ENCODE measurements around the gene WNT2. TPM values are rescaled to one million over a fixed set of nuclear protein-coding genes. Genes with fewer than 3 reads are reported as not detected.

WNT2 gene
- total and polyA plus RNA-seq, 10 of the 15 experiments (the other 5 are each of a cell fraction or from before 2014, with no cell fraction given) = 0.07 to 0.34 (median 0.19) TPM

- FAIRE-seq (no peak), ATAC-seq (no peak), DNase-seq (ENCODE audit: low read depth, low spot score) (no peak)
- ChIA-PET RAD21 (ENCODE audit: unreplicated experiment) (no interaction called here), SMC1A (ENCODE audit: uncharacterized antibody, unreplicated experiment) (interaction anchor here (1.0 kb wide), 1 partner anchor 32 kb away, joined by 3 read pairs; no protein-coding TSS in a partner anchor), POLR2A (no interaction called here), CTCF (interaction anchor here (3.4 kb wide), 1 partner anchor 11 kb away, joined by 16 read pairs; no protein-coding TSS in a partner anchor)
- H4K20me1 ChIP-seq (ENCODE audit: control insufficient read depth, insufficient read depth) = no peaks in the 10 kb centered on the region
- H3K36me3 ChIP-seq (ENCODE audit: control insufficient read depth in 2 of 2, insufficient read depth in 2 of 2, low read length in 1 of 2) = no peaks in the 10 kb centered on the region
- H3K79me2 ChIP-seq (ENCODE audit: control insufficient read depth, insufficient read depth, low read length) = no peaks in the 10 kb centered on the region
- H3K9me3 ChIP-seq (replicated peaks; ENCODE audit: control insufficient read depth, insufficient read depth, low read length) = no peaks in the 10 kb centered on the region
- H3K4me3 ChIP-seq = no peak overlapping the region
- no TSS peak for BruUV-seq (replicated peaks)
- no peaks in the 10 kb centered on the region; a peak in 1 of 4 replicates for H3K27me3 ChIP-seq (replicated peaks in 1 of 2; ENCODE audit: control insufficient read depth in 2 of 2, insufficient read depth in 2 of 2, low read length in 1 of 2)
- WGBS (ENCODE audit: insufficient coverage, insufficient replicate concordance, low lambda C conversion rate, missing lambda C conversion rate) = 41% methylated on average over 4 of the region's 4 CpGs
- H3K9ac ChIP-seq (ENCODE audit: control insufficient read depth, insufficient read depth, low read length) = no peak overlapping the region
- in situ Hi-C loops (cut with MboI) (no loop called here), intact Hi-C loops (cut with micrococcal nuclease; ENCODE audit: unreplicated experiment) (no loop called here)
- H2AFZ ChIP-seq (ENCODE audit: control insufficient read depth, low read depth, low read length) = no peak overlapping the region
- H3K27ac ChIP-seq (ENCODE audit: control insufficient read depth, insufficient read depth) = no peak overlapping the region
- no peak overlapping the region for H3K4me2 ChIP-seq (ENCODE audit: control insufficient read depth, insufficient read depth)
- H3K4me1 ChIP-seq (ENCODE audit: control insufficient read depth, insufficient read depth, low read length) = no peaks in the 10 kb centered on the region
- no peak for TF ChIP-seq NFXL1 (IDR thresholded peaks at IDR 0.05; ENCODE audit: borderline replicate concordance)
- TF ChIP-seq CTCF (IDR thresholded peaks at IDR 0.05 in 2 of 3, conservative IDR thresholded peaks at IDR 0.05 in 1 of 3; ENCODE audit: control insufficient read depth in 2 of 3, extremely low read depth in 1 of 3, insufficient read depth in 1 of 3, low read depth in 3 of 3, low read length in 3 of 3) = no peak
- TF ChIP-seq PAX8 (IDR thresholded peaks at IDR 0.05) = no peak
- TF ChIP-seq ATF7 (IDR thresholded peaks at IDR 0.05; ENCODE audit: low read depth) = no peak
- no peak for TF ChIP-seq SMARCA5 (IDR thresholded peaks at IDR 0.05)
- no peak for TF ChIP-seq ZBTB11 (CRISPR knock-in tag; IDR thresholded peaks at IDR 0.05)
- TF ChIP-seq BCL11A (IDR thresholded peaks at IDR 0.05; ENCODE audit: low read depth, low read length) = no peak
- no peak for TF ChIP-seq TCF12 (IDR thresholded peaks at IDR 0.05; ENCODE audit: low read depth, low read length)
- no peak for TF ChIP-seq IRF5 (IDR thresholded peaks at IDR 0.05; ENCODE audit: borderline replicate concordance)
- TF ChIP-seq FOS (IDR thresholded peaks at IDR 0.05; ENCODE audit: borderline replicate concordance, extremely low read depth, insufficient read length) = no peak
- TF ChIP-seq KAT2A (conservative IDR thresholded peaks at IDR 0.05; ENCODE audit: control insufficient read depth, low read depth, low read length) = no peak
- TF ChIP-seq POLR2AphosphoS5 (IDR thresholded peaks at IDR 0.05; ENCODE audit: low read length) = no peak
- no peak for TF ChIP-seq ATF2 (IDR thresholded peaks at IDR 0.05; ENCODE audit: low read length)
- no peak for TF ChIP-seq CBFB (IDR thresholded peaks at IDR 0.05; ENCODE audit: low read depth)
Measured at GRCh38 chr7:117274951-117275350, 47.9 kb downstream of the WNT2 start.

Measured in GM12878 (cell line).